Cerebellar nuclear complex (tissue), 1 donor: ENCODE data around the gene NADSYN1.

ENCODE experiments used
- DNase-seq, 2 experiments: peaks; one replicate each; lab custom pipeline; 2025; lab: John Stamatoyannopoulos, UW

Gene NADSYN1

DNA sequence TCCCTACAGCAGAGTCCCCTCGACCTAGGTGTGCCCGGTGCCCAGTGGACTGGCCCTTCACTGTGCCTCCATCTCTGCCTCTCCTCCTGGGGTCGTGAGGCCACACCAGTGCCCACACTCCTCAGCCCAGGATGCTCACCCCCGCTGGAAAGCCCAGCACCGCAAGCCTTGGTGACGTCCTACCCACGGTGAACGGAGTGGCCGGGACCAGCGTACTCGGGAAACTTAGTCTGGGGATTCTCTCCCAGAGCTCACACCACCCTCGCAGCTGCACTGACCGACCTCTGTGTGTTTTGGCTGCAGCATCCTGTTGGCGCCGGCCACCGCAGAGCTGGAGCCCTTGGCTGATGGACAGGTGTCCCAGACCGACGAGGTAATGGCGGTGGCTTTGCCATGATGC, 38.5 kb downstream of the NADSYN1 start:
- DNase-seq, result no peak

- no peak for DNase-seq
These were observed 38.9 kb downstream of the NADSYN1 start for GRCh38 chr11:71491940-71492339.

- no peak for DNase-seq
These were observed 42.6 kb downstream of the NADSYN1 start for GRCh38 chr11:71495286-71496230.

- no peak for DNase-seq
These were observed 43.4 kb downstream of the NADSYN1 start for GRCh38 chr11:71496421-71496820.

DNA sequence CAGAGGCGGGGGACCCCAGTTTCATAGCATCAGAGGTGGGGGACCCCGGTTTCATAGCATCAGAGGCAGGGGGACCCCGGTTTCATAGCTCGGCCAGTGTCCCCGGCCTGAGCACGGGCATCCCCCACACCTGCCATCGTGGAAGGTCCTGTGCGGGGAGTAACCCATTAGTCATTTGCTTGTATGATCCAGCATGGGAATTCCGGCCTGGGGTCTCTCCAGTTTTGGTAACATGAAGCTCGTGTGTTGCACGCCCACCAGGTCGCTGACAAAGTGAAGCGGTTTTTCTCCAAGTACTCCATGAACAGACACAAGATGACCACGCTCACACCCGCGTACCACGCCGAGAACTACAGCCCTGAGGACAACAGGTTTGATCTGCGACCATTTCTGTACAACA, 45.1 kb downstream of the NADSYN1 start:
- DNase-seq, result no peak

- DNase-seq, result no peak
These were observed 46.1 kb downstream of the NADSYN1 start for GRCh38 chr11:71499125-71499524.

DNA sequence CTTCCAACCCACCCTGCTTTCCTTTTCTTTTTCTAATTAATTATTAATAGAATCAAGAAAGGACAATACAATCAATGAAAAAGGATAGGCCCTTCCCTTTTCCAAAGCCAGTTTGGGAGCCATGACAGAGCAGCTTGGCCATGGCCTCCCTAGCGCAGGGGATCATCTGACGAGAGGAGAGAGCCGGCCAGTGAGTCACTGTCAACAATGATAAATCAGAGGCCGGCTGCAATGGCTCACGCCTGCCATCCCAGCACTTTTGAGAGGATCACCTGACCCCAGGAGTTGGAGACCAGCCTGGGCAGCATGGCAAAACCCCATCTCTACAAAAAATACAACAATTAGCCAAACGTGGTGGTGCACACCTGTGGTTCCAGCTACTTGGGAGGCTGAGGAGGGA, 46.5 kb downstream of the NADSYN1 start:
- no peak for DNase-seq

GRCh38 chr11:71500601-71501021, 47.6 kb downstream of the NADSYN1 start:
- DNase-seq, result no peak

DNA sequence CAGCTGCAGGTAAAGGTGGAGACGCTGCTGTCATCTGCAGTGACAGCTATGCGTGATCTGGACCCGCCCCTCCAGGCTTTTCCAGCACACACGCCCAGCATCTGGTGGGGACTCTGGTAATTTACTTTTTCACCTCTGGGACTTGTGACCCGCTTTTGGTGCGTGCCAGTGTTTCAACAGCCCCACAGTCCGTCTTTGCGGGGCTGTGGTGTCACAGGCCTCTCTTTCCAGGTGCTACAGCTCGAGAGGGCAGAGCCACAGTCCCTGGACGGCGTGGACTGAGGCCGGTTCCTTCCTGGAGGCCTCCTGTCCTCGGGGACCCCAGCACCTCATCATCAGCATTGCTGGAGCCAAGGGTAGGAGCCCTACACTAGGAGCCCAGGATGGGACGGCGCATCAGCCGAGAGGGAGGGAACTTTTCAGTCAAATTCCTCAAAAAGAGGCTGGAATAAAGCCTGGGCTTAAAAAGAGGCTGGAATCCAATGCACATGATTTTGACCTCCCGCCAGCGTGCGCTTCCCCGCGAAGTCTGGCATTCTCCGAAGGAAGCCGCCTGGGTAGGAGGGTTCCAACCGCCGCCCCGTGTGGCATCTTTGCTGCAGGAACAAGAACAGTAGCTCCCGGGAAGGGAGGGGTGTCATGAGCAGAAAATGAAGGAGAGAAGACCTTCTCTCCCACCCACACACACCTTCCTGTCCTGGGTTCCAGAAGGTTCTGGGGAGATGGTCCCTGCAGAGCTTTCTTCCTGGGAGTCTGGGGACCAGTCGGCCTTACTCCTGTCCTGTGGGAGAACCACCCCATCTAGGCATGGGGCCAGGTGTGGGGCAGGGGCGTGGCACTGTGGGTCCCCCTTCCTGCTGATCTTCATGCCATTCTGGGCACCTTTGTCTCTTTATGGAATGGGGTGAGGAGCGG, 48.3 kb downstream of the NADSYN1 start:
- no peak for DNase-seq

DNA sequence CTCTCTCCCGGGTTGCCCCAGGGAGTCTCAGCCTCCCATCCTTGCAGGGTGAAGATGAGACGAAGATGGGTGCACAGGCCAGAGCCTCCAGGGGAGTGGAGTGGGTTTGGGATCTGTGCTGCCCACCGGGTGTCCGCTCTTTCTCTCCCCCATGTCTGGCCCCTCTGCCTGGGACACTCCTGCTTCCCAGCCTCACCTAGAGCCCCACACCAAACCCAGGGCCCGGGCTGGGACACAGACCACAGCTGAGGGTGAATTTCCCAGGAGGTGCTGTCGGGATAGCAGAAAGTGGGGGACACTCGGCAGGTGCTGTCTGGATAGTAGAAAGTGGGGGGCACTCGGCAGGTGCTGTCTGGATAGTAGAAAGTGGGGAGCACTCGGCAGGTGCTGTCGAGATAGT, 49.0 kb downstream of the NADSYN1 start:
- no peak for DNase-seq

DNA sequence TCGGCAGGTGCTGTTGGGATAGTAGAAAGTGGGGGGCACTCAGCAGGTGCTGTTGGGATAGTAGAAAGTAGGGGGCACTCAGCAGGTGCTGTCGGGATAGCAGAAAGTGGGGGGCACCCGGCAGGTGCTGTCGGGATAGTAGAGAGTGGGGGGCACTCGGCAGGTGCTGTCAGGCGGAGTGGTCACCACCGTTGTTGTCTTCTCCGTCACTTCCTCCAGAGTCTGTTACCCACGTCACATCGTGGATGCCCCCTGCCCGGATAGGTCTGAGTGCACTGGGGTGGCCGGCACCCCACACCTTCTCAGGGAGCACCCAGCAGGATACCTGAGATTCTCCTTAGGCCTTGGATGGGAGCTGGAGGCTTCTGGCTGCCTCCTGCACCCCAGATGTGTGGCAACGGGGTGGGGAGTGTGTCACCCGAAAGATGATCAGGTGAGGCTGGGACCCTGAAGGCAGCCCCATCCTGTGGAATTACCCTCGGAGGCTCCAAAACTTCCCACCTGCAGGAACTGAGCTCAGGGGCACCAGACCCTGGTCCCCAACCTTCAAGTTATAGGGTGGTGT, 50.0 kb downstream of the NADSYN1 start:
- DNase-seq, result no peak

DNA sequence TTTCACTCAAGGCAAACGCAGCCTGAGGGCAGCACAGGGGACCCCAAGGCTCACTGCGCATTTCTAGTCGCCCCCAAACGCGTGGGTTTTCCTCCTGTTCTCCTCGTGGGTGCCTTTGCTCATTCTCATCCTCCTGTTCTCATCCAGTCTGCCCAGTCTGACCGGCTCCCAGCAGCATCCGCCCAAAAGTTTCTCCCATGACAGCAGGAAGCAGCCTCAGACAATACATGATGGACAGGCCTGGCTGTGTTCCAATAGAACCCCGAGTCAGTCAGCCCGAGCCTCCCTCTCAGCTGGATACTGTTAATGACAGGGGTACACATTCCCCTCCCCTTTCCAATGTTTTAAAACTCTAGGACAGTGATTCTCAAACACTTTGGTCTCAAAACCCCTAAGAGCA, 51.5 kb downstream of the NADSYN1 start:
- DNase-seq, result no peak

DNA sequence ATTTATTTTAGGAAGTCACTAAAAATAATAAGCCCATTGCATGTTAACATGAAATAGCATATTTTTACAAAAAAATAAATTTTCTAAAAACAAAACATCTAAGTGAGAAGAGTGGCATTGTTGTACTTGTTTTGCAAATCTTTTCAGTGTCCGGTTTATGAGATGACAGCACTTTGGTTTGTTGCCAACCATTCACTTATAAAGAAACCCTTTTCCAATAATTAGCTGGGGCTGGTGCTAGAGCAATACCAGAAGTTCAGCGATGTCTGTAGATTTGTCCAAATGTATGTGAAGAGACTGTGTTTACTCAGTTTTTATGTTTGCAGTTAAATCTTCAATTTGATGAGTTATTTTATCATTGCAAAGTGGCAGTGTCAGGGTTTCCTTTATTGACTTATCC, 52.0 kb downstream of the NADSYN1 start:
- DNase-seq, result no peak

DNA sequence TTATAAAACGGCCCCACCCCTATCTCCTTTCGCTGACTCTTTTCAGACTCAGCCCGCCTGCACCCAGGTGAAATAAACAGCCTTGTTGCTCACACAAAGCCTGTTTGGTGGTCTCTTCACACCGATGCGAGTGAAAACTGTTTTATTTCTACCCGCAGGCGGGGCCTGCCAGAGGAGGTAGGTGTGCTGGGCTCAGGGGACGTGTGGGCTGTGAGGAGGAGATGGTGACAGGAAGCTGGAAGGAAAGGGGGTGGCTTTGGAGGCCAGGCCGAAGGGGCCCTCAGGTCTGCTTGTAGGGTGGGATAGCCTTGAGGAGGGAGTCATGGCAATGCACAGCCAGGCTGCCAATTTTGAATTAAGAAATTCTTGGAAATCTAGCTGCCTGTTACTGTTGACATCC, 52.8 kb downstream of the NADSYN1 start:
- DNase-seq, result no peak

GRCh38 chr11:71507102-71507501, 54.1 kb downstream of the NADSYN1 start:
- DNase-seq, result no peak

- no peak for DNase-seq
These were observed 65.8 kb downstream of the NADSYN1 start for GRCh38 chr11:71518506-71519471.

GRCh38 chr11:71519546-71519945, 66.5 kb downstream of the NADSYN1 start:
- DNase-seq, result no peak

DNA sequence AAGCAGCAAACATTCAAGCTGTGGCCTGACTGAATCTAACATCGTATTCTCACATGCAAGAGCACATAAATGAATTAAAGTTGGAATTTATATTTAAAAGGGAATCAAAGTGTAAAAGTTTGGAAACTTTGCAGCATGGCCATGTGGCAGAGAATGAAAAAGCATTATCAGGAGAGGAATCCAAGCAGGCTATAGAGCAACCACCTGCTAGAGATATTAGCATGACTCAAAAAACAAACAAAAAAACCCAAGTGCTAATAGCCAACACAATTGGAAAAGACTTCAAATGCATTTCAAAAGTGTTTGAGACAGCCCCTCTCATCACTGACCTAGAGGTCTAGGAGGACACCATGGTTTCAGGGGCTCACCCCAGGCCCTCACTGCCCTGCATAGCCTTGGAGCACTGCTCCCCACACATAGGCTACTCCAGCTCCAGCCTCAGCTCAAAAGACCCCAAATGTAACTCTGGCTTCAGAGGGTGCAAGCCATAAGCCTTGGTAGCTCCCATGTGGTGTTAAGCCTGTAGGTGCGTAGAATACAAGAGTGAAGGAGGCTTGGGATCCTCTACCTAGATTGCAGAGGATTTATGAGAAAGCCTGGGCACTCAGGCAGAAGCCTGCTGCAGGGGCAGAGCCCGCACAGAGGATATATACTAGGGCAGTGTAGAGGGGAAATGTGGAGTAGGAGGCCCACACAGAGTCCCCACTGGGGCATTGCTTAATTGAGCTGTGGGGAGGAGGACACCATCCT, 72.4 kb downstream of the NADSYN1 start:
- no peak for DNase-seq

- DNase-seq, result no peak
These were observed 73.0 kb downstream of the NADSYN1 start for GRCh38 chr11:71525938-71526495.
